HCT116 (cell line): ENCODE results near the gene VWA5A. TPM values are rescaled to one million over a fixed set of nuclear protein-coding genes. Genes with fewer than 3 reads are reported as not detected.

Experiments
- ATAC-seq: fragments of 200-7000 bp; cut with Tn5 transposase; 2 replicates; pipeline ENCODE4 v1.9.1; 2020; ENCODE audit warnings: mild to moderate bottlenecking, moderate library complexity
- BruUV-seq: library from RNA; stranded (reverse); fragments of 400-500 nt; replicated peaks from 2 replicates; lab custom pipeline; 2021; lab: Mats Ljungman, UMichigan
- CTCF ChIA-PET: fragments of 300-600 bp; sonication (Branson Sonifier 250); formaldehyde crosslinking; loops from one replicate; lab custom pipeline; 2021; ENCODE audit warnings: antibody characterized with exemption; lab: Charles Lee
- POLR2A ChIA-PET: fragments of 300-600, 350-600 bp; sonication (Branson Sonifier 250); formaldehyde crosslinking; loops from one replicate; lab custom pipeline; 2021; ENCODE audit warnings: antibody characterized with exemption; lab: Charles Lee
- RAD21 ChIA-PET, 2 experiments: fragments of 300-600 bp; sonication (Branson Sonifier 250); formaldehyde crosslinking; loops; one replicate each; lab custom pipeline; 2023; ENCODE audit warnings: low total read pairs in 2 of 2; ENCODE audit not compliant: uncharacterized antibody in 2 of 2, unreplicated experiment in 2 of 2, low non-redundant PET in 1 of 2; lab: Charles Lee
- DNase-seq: peaks from one replicate; pipeline ENCODE4 v3.0.0-alpha.2; 2010; ENCODE audit warnings: low read depth, low spot score
- H2AFZ ChIP-seq: fragments of 200-600 bp; shearing (Covaris generic), sonication (generic); 2 replicates; pipeline ENCODE4 v1.6.1; 2017; ENCODE audit warnings: low read depth, mixed run types, mixed read lengths, antibody characterized with exemption, low read length; ENCODE audit not compliant: poor library complexity, severe bottlenecking
- H3K27ac ChIP-seq: 2 replicates; pipeline ENCODE4 v1.5.1; 2012; ENCODE audit warnings: low read depth, low read length
- H3K27me3 ChIP-seq: fragments of 200-600 bp; sonication (generic); 2 replicates; pipeline ENCODE4 v1.6.1; 2016; ENCODE audit warnings: mixed run types, low read length, mixed read lengths; ENCODE audit not compliant: insufficient read depth
- H3K36me3 ChIP-seq, 2 experiments: fragments of 200-500 bp in 1 of 2; fragments of 200-600 bp in 1 of 2; sonication (Bioruptor generic) in 1 of 2; sonication (generic) in 1 of 2; 2 replicates each; pipeline versions ENCODE4 v1.5.1 to v1.6.1; 2014 to 2016; ENCODE audit warnings: low read length in 2 of 2, inconsistent platforms in 1 of 2, mixed read lengths in 1 of 2, mixed run types in 1 of 2; ENCODE audit not compliant: insufficient read depth in 2 of 2, control insufficient read depth in 1 of 2
- H3K4me1 ChIP-seq, 2 experiments: fragments of 200-600 bp in 1 of 2; sonication (generic) in 1 of 2; 2 replicates each; pipeline versions ENCODE4 v1.5.1 to v1.6.1; 2012 to 2017; ENCODE audit warnings: low read length in 2 of 2, inconsistent platforms in 1 of 2, mild to moderate bottlenecking in 1 of 2, mixed read lengths in 1 of 2, mixed run types in 1 of 2, moderate library complexity in 1 of 2; ENCODE audit not compliant: insufficient read depth in 2 of 2, control insufficient read depth in 1 of 2
- H3K4me2 ChIP-seq: fragments of 200-600 bp; sonication (generic); 2 replicates; pipeline ENCODE4 v1.6.1; 2017; ENCODE audit warnings: mixed run types, low read length, mixed read lengths
- H3K4me3 ChIP-seq, 2 experiments: fragments of 200-600 bp in 1 of 2; sonication (generic) in 1 of 2; replicated peaks in 1 of 2; 2 replicates each; pipeline ENCODE4 v1.5.1; 2011 to 2016; ENCODE audit warnings: low read length in 2 of 2, control low read depth in 1 of 2, low read depth in 1 of 2, mild to moderate bottlenecking in 1 of 2, mixed read lengths in 1 of 2, mixed run types in 1 of 2
- H3K79me2 ChIP-seq: fragments of 200-600 bp; sonication (generic); 2 replicates; pipeline ENCODE4 v1.6.1; 2017; ENCODE audit warnings: mild to moderate bottlenecking, mixed run types, low read length, moderate library complexity, mixed read lengths; ENCODE audit not compliant: insufficient read depth
- H3K9ac ChIP-seq: fragments of 200-600 bp; sonication (generic); 2 replicates; pipeline ENCODE4 v1.6.1; 2016; ENCODE audit warnings: low read length, mixed read lengths
- H3K9me2 ChIP-seq: fragments of 200-600 bp; sonication (generic), shearing (Covaris generic); 2 replicates; pipeline ENCODE4 v1.6.1; 2017; ENCODE audit warnings: mixed run types, mild to moderate bottlenecking, moderate library complexity; ENCODE audit not compliant: insufficient read depth
- H3K9me3 ChIP-seq, 2 experiments: fragments of 200-500 bp in 1 of 2; fragments of 200-600 bp in 1 of 2; sonication (Bioruptor generic) in 1 of 2; sonication (generic) in 1 of 2; 2 replicates each; pipeline ENCODE4 v1.6.1; 2014 to 2017; ENCODE audit warnings: low read length in 2 of 2, mixed read lengths in 2 of 2, inconsistent platforms in 1 of 2, low read depth in 1 of 2, mild to moderate bottlenecking in 1 of 2, mixed run types in 1 of 2, moderate library complexity in 1 of 2; ENCODE audit not compliant: control insufficient read depth in 1 of 2, insufficient read depth in 1 of 2
- H4K20me1 ChIP-seq: fragments of 200-600 bp; sonication (generic), shearing (Covaris generic); 2 replicates; pipeline ENCODE4 v1.6.1; 2017; ENCODE audit warnings: mixed run types, mild to moderate bottlenecking, moderate library complexity; ENCODE audit not compliant: insufficient read depth
- CBX3 ChIP-seq: IDR thresholded peaks from 2 replicates; pipeline ENCODE4 v1.6.1; 2012; ENCODE audit warnings: low read depth
- CEBPB ChIP-seq: IDR thresholded peaks from 2 replicates; pipeline ENCODE4 v1.6.1; 2012; ENCODE audit warnings: low read depth
- ELF1 ChIP-seq: IDR thresholded peaks from 2 replicates; pipeline ENCODE4 v1.6.1; 2012; ENCODE audit warnings: low read depth, borderline replicate concordance
- EZH2 ChIP-seq: fragments of 200-600 bp; sonication (generic); IDR thresholded peaks from 2 replicates; pipeline ENCODE4 v1.6.1; 2017; ENCODE audit warnings: antibody characterized with exemption, mixed run types
- EZH2phosphoT487 ChIP-seq: fragments of 200-600 bp; IDR thresholded peaks from 2 replicates; pipeline ENCODE4 v1.6.1; 2018; ENCODE audit warnings: antibody characterized with exemption, borderline replicate concordance
- FOSL1 ChIP-seq: IDR thresholded peaks from 2 replicates; pipeline ENCODE4 v1.6.1; 2012; ENCODE audit warnings: low read depth
- JUND ChIP-seq: IDR thresholded peaks from 2 replicates; pipeline ENCODE4 v1.6.1; 2012
- SIN3A ChIP-seq: IDR thresholded peaks from 2 replicates; pipeline ENCODE4 v1.6.1; 2012; ENCODE audit warnings: low read depth
- SP1 ChIP-seq: IDR thresholded peaks from 2 replicates; pipeline ENCODE4 v1.6.1; 2012; ENCODE audit warnings: low read depth
- TCF7L2 ChIP-seq: IDR thresholded peaks from 2 replicates; pipeline ENCODE4 v1.7.0; 2011; ENCODE audit warnings: borderline replicate concordance, inconsistent platforms; ENCODE audit not compliant: insufficient read depth, insufficient read length; ENCODE audit errors: extremely low read depth
- YY1 ChIP-seq: IDR thresholded peaks from 2 replicates; pipeline ENCODE4 v1.6.1; 2011; ENCODE audit warnings: low read length, low read depth, moderate library complexity, mild to moderate bottlenecking; ENCODE audit not compliant: insufficient replicate concordance; ENCODE audit errors: extremely low read depth
- intact Hi-C: fragments of 100-400 bp; cut with micrococcal nuclease; formaldehyde crosslinking; loops from 2 replicates; pipeline ENCODE4 v1.10.0; 2022
- total RNA-seq: library from RNA; stranded (reverse); gene quantifications from one replicate; pipeline ENCODE4 v1.2.1, GENCODE V29; 2021; ENCODE audit not compliant: unreplicated experiment
- TF ChIP-seq, protein P1 (sequence below): IDR thresholded peaks from 2 replicates; pipeline ENCODE4 v1.6.1; 2012
- TF ChIP-seq, protein P2 (sequence below): IDR thresholded peaks from 2 replicates; pipeline ENCODE4 v1.6.1; 2011; ENCODE audit warnings: mild to moderate bottlenecking, low read length, moderate library complexity; ENCODE audit not compliant: insufficient replicate concordance; ENCODE audit errors: extremely low read depth
- TF ChIP-seq, protein P3 (sequence below): IDR thresholded peaks from 2 replicates; pipeline ENCODE4 v1.6.1; 2012
- TF ChIP-seq, protein P4 (sequence below), 3 experiments: fragments of 200-600 bp in 1 of 3; sonication (generic) in 1 of 3; IDR thresholded peaks in 2 of 3; conservative IDR thresholded peaks in 1 of 3; 2 replicates each; pipeline ENCODE4 v1.5.1; 2012 to 2017; ENCODE audit warnings: low read depth in 2 of 3, low read length in 2 of 3, antibody characterized with exemption in 1 of 3, borderline replicate concordance in 1 of 3, control low read depth in 1 of 3, mild to moderate bottlenecking in 1 of 3, mixed read lengths in 1 of 3, mixed run types in 1 of 3, moderate library complexity in 1 of 3; ENCODE audit not compliant: insufficient read depth in 1 of 3

VWA5A gene
- total RNA-seq, 1 experiment from 2014 or later: 5.0 TPM

DNA sequence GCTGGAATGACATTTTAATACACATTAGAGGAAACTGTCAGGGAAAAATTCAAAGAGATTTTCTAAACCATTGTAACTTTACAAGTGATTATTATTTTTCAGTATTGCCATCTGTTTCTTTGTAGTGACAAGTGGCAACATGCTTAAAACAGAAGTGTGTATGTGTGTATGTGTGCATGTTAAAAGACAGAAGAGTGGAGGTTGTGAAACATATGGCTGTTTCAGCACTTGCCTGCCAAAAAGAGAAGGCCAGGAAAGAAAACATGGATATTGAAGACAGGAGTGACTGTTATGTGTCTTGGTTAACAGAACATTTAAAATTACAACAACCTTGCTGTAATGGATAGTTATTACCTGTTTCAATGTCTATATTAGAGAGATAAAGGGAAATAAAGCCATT is 24.3 kb upstream of the VWA5A start (continued):
- TF ChIP-seq ELF1 (no peak), EZH2 (no peak), SIN3A (no peak)
- TF ChIP-seq, protein P1, sequence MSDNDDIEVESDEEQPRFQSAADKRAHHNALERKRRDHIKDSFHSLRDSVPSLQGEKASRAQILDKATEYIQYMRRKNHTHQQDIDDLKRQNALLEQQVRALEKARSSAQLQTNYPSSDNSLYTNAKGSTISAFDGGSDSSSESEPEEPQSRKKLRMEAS: no peak
- TF ChIP-seq, protein P2, sequence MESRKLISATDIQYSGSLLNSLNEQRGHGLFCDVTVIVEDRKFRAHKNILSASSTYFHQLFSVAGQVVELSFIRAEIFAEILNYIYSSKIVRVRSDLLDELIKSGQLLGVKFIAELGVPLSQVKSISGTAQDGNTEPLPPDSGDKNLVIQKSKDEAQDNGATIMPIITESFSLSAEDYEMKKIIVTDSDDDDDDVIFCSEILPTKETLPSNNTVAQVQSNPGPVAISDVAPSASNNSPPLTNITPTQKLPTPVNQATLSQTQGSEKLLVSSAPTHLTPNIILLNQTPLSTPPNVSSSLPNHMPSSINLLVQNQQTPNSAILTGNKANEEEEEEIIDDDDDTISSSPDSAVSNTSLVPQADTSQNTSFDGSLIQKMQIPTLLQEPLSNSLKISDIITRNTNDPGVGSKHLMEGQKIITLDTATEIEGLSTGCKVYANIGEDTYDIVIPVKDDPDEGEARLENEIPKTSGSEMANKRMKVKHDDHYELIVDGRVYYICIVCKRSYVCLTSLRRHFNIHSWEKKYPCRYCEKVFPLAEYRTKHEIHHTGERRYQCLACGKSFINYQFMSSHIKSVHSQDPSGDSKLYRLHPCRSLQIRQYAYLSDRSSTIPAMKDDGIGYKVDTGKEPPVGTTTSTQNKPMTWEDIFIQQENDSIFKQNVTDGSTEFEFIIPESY: no peak
- TF ChIP-seq, all 23 proteins: peak for 0

DNA sequence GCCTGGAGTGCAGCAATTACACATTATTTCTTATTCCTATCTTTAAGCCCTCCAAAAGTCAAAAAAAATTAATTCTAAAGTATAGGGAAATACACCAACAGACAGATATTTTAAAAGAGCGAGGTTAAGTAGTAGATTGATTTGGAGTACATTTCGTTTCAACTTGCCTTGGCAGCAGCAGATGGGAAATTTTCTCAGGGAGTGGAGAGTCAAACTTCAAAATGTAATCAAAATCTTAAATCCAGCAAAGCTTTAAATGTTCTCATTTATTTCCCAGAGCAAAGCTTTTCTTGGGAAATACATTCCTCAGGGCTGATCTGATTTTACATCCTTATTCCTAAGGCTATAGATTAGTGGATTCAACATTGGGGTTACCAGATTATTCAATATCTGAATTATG is 21.9 kb upstream of the VWA5A start:
- H3K79me2 ChIP-seq: no peaks in the 10 kb centered on the region
- no peaks in the 10 kb centered on the region for H3K9me3 ChIP-seq
- no peaks in the 10 kb centered on the region for H3K9me2 ChIP-seq
- H3K27me3 ChIP-seq: peaks cover 45% of the 10 kb centered on the region
- H3K27ac ChIP-seq: no peak overlapping the region
- DNase-seq (no peak), ATAC-seq (no peak)
- intact Hi-C loops: no loop called here
- TF ChIP-seq CBX3 (no peak), CEBPB (no peak), FOSL1 (no peak), TCF7L2 (no peak), EZH2phosphoT487 (no peak), YY1 (no peak), ELF1 (no peak), SP1 (no peak), JUND (no peak)
- TF ChIP-seq, protein P3, sequence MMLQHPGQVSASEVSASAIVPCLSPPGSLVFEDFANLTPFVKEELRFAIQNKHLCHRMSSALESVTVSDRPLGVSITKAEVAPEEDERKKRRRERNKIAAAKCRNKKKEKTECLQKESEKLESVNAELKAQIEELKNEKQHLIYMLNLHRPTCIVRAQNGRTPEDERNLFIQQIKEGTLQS: no peak
- TF ChIP-seq, protein P4, sequence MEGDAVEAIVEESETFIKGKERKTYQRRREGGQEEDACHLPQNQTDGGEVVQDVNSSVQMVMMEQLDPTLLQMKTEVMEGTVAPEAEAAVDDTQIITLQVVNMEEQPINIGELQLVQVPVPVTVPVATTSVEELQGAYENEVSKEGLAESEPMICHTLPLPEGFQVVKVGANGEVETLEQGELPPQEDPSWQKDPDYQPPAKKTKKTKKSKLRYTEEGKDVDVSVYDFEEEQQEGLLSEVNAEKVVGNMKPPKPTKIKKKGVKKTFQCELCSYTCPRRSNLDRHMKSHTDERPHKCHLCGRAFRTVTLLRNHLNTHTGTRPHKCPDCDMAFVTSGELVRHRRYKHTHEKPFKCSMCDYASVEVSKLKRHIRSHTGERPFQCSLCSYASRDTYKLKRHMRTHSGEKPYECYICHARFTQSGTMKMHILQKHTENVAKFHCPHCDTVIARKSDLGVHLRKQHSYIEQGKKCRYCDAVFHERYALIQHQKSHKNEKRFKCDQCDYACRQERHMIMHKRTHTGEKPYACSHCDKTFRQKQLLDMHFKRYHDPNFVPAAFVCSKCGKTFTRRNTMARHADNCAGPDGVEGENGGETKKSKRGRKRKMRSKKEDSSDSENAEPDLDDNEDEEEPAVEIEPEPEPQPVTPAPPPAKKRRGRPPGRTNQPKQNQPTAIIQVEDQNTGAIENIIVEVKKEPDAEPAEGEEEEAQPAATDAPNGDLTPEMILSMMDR (IDR thresholded peaks at IDR 0.05 in 2 of 3, conservative IDR thresholded peaks at IDR 0.05 in 1 of 3; ENCODE audit: borderline replicate concordance in 1 of 3, insufficient read depth in 1 of 3, low read depth in 2 of 3, low read length in 2 of 3): no peak
- no TSS peak for BruUV-seq
- H3K4me3 ChIP-seq: no peak overlapping the region
- H3K36me3 ChIP-seq: no peaks in the 10 kb centered on the region
- H3K4me1 ChIP-seq: no peaks in the 10 kb centered on the region
- no peak overlapping the region for H2AFZ ChIP-seq
- ChIA-PET RAD21 (no interaction called here), POLR2A (no interaction called here), CTCF (no interaction called here)
- no peaks in the 10 kb centered on the region for H4K20me1 ChIP-seq
- H3K4me2 ChIP-seq: no peak overlapping the region
- no peak overlapping the region for H3K9ac ChIP-seq
